Activated CD8-positive, alpha-beta memory T cell treated with anti-CD3 and anti-CD28 coated beads, Interleukin-2, amount 50 U/mL, for 1 hour (primary cell): Measurements from ENCODE around the gene ITGB2.
"Not testable (repeated sequence)": the region's sequence is repeated elsewhere in the genome, so short reads cannot be mapped to it uniquely, and the experiment has no call there.

Experiments
- DNase-seq: peaks from one replicate; pipeline ENCODE4 v3.0.0-alpha.2; 2020; ENCODE audit errors: extremely low read depth

The ITGB2 gene

DNA sequence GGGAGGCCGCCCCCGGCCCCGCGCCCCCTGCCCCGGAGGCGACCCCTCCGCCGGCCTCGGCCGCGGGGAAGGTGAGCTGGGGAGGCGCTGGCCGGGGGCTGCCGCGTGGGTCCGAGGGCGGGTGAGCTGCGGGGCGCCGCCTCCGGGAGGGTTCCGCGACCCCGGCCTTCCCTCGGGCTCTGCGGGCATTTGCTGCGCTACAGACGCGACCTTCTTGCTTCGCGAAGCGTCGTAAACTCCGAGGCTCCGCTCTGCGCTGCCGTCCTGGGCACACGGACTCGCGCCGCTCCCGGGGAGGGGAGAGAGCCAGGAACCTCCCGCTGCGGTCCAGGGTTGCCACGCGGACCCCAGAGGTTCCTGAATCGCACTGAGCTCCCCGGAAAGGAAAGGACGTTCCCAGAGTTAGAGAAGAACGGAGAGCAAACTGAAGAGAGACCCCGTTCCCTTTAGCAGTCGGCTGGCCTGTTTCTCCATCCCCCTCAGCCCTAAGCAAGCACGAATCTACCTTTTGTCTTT, 19.5 kb upstream of the ITGB2 start:
- no peak for DNase-seq

DNA sequence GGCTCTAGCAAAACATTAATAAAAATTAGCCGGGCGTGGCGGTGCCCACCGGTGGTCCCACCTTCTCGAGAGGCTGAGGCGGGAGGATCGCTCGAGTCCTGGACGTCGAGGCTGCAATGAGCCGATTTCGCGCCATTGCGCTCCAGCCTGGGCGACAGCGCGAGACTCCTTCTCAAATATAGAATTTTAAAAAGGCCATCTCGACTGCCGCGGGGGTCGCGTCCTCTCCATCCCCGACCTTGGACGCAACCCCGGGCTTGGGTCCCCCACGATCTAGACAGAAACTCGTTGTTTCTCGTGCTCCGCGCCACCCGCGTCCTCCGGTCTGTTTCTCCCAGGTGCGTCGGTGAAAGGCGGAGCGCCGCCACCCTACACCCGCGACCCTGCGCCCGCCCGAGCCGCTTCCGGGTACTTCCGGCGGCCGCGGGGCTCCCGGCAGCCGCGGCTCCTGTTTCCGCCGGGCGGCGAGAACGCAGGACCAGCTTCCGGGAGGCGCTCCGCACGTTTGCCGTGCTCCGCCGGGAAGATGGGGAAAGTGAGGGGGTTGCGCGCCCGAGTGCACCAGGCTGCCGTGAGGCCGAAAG, 18.9 kb upstream of the ITGB2 start, which contains the start of gene SLX9:
Gene SLX9, plus strand, starts transcription at position 498 of the 584 bp plus-strand sequence. Its CDS starts 29 bp downstream, at position 527.
- DNase-seq, result peak; percentile 32

DNA sequence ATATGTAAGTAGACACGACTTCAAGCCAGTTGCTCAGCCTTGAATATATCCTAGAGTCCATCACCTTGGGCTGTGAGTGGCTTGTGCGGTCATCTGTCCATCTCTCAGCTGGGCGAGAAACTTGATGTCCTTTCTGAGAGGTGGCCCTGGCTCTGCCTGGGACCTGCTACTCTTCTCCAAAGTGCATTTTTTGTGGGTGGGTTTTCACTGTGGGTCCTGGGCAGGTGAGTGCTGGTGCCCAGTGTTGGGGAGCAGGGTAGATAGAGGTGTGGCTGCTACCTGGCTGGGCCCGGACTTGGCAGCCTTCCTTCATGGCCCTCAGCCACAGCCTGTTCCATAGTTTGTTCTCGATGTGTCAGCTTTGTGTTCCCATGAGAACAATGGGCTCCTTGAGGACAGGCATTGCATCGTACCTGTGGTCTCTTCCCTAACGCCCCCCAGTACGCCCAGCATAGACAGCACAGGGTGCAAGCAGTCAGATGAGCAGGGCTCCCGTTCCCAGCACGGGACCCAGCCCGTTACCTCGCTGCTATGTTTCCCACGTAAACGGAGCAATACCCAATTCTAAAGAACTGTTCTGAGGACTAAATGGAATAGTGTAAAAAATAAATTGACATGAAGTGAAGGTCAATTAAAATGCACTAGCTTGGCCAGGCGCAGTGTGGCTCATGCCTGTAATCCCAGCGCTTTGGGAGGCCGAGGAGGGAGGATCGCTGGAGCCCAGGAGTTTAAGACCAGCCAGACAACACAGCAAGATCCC, 18.3 kb upstream of the ITGB2 start:
- DNase-seq, result no peak

DNA sequence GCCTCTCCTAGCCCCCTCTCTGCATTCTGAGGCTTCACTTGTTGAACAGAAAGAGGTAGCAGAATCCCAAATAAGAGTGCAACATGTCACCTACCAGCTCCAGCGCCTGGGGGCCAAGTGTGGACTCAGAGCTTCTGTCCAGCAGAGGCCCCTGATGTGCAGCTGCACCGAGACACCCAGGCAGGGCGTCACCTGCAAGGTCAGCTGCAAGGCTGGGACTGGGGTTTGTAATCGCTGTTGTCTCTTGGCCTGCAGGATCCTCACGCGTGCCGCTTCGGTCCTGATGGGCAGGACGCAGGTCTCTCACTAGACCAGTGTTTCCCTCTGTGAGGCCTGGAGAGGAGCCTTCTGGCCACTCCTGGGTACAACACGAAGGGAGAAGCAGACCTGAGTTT, 14.8 kb upstream of the ITGB2 start:
- DNase-seq, result no peak

DNA sequence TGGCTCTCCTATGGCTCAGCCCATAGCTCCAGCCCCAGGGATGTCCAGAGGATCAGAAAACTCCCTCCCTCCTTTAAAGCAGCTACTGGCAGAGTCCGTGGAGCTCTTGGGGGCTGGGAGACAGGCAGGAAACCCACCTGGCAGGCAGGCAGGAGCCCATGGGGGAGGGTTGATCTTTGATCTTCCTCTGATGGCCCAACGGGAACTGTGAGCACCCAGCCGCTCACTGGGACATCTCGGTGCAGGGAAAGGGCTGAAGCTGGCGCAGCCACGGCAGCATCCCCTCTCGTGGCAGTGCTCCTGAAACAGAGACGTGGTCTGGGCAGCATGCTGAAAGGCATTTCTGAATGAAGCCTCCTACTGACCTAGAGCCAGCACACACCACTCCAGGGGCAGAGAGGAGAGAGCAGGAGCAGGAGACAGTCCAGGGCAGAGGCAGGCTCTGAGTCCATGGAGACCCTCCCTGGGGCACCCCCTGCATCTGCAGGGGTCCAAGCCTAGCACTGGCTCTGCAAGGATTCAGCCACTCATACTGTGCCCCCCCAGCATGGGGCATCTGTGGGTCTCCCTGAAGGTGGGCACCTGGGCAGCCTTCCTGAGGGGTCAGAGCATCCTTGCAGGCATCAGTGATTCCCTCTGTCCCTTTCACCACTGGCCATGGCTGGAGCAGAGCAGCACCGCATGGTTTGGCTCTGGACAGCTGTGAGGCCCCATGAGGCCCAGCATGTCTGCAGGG, 14.3 kb upstream of the ITGB2 start:
- DNase-seq, result no peak

DNA sequence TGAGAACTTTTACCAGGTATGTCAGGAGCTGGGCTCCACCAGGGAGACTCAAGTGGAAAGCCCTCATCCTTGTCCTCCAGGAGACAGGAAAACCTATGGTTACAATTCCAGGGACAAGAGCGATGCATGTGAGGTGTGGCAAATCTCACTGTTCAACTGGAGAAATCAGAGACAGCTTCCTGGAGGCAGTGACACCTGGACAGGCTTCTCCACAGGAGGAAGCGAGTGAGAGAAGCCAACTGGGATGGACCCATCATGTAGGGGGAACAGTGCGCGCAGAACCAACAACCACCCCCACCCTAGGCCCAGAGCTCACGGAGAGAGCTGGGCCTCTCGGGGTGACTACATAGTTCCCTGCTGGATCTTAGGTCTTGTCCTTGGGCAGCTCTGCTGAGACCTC, 13.6 kb upstream of the ITGB2 start:
- DNase-seq, result no peak

- DNase-seq, result no peak
Observed at GRCh38 chr21:44933918-44934260, 13.2 kb upstream of the ITGB2 start.

- no peak for DNase-seq
Observed at GRCh38 chr21:44933199-44933917, 12.7 kb upstream of the ITGB2 start.

GRCh38 chr21:44932408-44933181, 11.9 kb upstream of the ITGB2 start:
- no peak for DNase-seq

GRCh38 chr21:44931501-44932407, 11.1 kb upstream of the ITGB2 start:
- no peak for DNase-seq

DNA sequence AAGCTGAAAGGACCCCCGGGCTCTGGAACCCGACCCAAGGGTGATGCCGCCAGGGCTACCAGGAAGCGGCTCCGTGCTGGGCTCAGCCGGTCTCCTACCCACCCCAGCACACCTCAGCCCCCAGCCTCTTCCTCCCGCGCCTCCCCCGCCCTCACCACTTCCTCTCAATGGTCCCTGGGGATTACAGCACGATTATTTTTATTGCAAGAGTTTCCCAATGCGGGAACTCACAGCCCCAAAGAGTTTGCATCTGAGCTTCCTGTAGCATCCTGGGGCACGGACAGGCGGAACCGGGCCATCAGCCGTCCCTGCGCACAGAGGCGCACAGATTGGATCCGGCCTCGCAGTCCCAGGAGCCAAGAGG, 10.4 kb upstream of the ITGB2 start:
- DNase-seq, result no peak

DNA sequence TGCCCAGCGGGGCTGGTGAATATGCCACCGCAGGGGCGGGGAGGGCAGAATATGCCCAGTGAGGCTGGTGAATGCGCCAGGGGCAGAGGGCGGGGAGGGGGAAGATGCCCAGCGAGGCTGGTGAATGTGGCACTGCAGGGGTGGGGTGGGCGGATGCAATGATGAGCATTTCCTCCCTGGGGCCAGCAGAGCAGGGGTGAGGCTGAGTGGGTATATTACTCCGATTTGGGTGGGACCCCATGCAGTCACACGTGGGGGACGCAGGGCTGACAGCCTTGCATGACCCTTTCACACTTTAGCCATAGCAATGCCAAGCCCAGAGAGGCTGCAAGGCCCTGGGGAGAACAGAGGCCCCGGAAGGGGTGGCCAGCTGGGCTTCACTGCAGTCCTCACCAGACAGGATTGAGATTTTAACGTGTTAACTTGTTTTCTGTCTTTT, 9.9 kb upstream of the ITGB2 start:
- no peak for DNase-seq

DNA sequence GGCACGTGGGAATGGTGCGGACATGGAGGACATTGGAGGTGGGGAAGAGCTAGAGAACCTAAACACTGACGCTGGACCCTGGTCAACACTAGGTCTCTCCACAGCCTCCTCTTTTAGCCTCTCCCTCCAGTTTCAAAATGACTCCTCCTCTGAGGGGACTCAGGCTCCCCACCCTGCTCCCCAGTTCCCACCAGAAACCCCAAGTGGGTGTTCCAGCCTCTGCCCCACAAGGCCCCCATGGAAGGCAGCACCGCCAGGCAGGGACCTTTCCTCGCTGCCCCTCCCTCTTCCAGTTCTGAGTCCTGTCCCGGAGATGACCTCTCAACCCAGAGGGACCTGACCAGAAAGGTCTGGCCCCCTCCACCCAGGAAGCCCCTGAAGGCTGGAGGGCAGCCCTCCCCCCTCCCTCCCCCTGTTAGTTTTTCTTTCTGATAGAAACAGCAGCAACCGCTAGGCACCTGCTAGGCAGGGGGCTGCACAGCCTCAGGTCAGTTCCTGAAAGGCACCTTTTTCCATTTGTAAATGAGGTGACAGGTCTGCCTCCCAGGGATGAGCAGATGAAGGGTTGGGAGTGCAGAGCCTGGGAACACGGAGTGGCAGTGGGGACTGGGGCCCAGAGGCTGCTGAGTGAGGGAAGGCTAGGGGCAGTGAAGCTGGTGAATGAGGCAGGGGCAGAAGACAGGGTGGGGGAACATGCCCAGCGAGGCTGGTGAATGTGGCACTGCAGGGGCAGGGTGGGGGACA, 9.3 kb upstream of the ITGB2 start:
- no peak for DNase-seq

GRCh38 chr21:44929242-44929798, 8.6 kb upstream of the ITGB2 start:
- no peak for DNase-seq

- not testable (repeated sequence) for DNase-seq
Observed at GRCh38 chr21:44928500-44929241, 8.0 kb upstream of the ITGB2 start.

DNA sequence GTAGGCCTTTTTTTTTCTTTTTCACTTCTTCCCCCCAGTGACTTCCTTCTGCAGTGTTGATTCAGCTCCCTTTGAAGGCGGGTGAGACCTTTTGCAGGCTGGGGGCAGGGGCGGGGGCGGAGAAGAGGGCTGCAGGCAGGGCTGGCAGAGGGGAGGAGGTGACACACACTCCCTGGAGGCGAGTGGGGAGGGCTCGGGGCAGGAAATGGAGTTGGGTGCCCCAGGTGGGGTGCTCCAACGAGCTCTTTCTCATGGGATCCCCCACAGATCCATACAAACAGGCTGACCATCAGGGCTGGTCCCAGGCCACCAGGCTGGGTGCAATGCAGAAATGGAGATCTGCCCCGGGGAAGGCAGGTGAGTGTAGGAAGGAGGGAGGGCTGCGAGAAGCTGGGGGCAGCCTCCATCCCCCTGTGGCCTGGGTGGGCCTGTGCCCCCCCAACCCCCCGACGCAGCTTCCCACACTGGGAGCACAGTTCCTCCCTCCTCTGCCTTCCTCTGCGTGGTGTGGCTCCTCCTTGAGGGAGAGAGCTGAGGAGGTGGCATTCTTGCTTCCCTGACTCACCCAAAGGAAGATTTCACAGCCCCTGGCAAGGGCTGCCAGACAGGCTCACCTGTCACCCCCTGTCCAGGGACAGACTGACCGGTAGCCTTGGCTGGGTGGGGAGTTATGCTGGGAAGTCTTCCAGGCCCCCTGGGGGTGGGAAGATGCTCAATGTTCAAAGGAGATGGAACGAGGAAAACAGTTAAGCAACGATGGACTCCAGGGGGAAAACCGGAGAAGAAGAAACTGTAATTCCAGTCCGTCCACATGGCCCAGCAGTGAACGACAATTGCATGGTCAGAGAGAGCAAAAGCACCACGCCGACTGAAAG, 7.1 kb upstream of the ITGB2 start:
- peak; percentile 80 for DNase-seq

DNA sequence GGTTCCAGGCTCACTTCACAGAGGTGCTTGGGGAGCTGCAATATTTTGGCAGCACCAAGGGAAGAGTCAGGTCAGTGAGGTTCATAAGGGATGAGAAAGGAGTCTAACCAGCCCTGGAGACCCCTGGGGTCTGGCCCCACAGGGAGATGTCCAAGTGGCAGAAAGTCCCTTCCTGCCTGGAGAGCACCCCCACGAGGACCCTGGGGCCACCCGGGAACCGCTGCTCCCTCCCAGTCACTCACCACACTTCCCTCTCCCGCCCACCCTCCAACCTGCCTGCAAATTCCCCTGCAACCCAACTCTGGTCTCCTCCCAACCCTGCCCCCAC, 6.5 kb upstream of the ITGB2 start:
- DNase-seq, result no peak
